Measurements from ENCODE around the gene STX19.
A peak's percentile ranks its signal among the peaks of the same experiment; 100 is the strongest.
"Not testable (repeated sequence)": the region's sequence is repeated elsewhere in the genome, so short reads cannot be mapped to it uniquely, and the experiment has no call there.

The STX19 gene, protein sequence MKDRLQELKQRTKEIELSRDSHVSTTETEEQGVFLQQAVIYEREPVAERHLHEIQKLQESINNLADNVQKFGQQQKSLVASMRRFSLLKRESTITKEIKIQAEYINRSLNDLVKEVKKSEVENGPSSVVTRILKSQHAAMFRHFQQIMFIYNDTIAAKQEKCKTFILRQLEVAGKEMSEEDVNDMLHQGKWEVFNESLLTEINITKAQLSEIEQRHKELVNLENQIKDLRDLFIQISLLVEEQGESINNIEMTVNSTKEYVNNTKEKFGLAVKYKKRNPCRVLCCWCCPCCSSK

DNA sequence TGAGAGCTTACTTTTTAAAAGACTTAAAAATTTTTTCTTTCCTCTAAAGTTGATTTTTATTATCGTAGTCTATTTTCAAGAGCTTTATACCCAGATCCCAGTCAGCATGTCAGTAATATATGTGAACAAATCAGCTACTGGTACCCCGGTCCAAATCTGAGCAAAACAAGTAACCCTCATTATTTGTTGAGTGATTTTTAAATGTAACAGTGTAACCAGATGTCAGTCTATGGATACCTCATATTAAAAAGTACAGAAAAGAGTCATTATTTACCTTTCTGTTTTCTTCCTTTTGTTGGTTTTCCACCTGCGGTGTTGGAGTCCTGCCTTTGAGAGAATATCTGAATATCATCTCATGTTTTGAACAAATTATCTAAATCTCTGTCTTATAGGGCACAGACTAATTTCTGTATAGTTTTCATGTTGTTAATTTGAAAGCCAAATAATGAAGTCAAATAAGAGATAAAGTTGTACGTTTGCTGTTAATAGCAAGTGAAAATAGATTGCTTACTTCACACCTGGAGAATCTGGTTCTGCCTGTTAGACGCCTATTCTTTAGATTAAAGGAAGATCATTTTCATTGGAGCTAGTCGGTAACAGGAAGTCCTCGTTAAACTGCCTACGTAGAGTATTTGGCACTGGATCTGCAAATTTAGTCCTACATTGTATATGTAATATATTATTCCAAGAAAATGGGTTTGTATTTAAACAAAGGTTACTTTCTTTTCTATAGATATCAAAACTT is at the start of gene STX19:
Gene STX19, minus strand, starts transcription at position 505 of the 745 bp plus-strand sequence. CDS start 13,328 bp downstream, outside the sequence.
- no peak for DNase-seq

DNA sequence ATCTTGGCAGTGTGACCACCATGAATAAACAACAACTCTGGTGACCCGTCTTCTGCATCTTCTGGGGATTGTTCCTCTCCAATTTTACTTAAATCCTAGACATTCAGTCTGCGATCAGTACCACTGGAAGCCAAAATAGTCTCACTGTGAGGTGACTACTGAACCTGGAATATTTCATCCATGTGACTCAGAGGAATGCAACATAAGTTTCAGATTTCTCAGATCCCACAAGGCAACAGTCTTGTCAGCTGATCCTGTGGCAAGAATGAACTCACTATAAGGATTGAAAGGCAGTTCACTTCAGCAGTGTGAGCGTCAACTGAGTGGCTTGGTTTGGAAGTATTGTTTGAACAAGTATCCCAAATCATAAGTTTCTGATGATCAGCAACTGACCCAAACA is 47.7 kb upstream of the STX19 start:
- no peak for DNase-seq

DNA sequence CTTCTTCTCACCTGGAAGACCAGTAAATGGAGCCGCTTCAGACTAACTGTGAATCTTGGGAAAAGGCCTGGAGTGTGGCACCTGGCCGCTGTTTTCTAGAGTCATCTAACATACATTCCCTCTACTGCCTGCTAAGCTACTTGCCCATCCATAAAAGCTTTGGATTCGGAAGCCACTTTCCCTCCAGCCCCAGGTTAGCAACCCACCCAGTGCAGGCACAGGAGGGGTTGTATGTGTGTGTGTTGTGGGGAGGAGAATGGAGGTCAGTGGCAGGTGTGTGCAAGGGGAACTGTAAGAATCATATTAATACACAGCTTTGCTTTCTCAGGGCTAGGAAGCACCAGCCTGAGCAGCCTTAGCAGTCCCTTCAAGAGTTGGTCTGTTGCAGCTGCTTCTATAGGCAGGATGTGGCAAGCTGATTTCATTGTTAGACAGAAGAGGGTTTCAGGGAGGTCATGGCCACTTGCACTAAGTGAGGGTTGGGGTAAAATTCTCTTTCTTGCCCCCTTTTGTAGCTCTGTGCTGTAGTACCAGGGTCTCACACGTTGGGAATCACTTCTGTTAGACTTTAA is 43.4 kb upstream of the STX19 start:
- no peak for DNase-seq

- no peak for DNase-seq
Measured at GRCh38 chr3:94070341-94070911, 42.0 kb upstream of the STX19 start.

GRCh38 chr3:94069194-94069813 is 40.9 kb upstream of the STX19 start:
- no peak for DNase-seq

DNA sequence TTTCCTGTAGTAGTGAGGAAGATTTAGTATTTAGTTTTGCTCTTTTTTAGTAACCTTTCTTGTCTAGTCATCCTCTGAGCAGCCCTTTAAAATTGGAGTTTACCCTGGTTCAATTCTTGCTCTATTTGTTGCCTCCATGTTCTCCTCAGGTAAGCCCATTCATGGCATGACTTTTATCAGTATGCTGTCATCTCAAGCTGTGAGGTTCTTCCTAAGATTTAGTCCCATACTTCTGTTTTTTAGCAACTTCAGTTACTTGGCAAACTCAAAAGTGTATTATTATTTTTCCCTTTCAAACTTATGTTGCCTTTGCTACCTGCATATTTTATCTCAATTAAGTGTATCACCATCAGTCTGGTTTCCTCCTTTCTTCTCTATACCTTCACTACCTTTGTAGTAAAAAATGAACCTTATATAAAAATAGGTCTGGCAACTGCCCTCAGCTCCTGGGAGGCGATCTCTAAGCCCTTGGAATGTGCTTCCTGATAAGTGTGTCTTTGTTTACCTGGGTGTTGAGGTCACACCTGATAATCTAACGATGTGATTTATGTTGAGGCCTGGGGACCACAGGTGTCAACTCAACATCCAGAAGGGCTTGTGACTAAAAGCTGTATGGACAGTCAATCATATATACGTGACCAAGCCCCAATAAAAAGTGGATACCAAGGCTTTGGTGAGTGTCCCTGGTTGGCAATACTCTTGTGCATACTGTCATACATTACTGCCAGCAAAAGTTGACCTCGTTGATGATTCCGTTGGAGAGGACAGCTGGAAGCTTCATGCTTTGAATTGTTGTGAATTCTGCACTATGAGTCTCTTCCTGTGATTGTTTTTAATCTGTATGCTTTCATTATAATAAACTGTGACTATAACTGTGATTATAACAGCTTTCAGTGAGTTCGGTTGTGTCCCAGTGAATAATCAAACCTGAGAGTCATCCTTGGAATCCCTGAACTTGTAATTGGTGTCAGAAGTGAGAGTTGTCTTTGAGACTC is 38.4 kb upstream of the STX19 start:
- no peak for DNase-seq

GRCh38 chr3:94065819-94066480 is 37.6 kb upstream of the STX19 start:
- DNase-seq, result no peak

DNA sequence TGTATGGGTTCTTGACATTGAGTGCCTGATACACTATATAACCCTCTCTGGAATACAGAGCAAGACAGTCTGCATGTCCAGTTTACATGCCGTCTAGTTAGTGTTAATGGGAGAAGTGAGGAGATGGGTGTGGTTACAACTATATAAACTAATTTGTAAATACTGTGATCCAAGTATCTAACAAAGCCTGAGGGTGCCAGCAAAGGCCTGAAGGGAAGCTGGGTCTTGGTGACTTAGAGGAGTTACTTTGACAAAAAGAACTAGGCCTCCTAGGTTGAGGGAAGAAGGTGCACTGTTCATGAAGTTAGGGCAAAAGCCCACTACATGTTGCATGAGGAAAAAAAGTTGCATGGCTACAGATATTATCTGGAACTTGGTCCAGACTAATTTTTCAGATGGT is 36.7 kb upstream of the STX19 start:
- no peak for DNase-seq

- DNase-seq, result no peak
Measured at GRCh38 chr3:94064243-94064860, 36.0 kb upstream of the STX19 start.

- no peak for DNase-seq
Measured at GRCh38 chr3:94063496-94064119, 35.2 kb upstream of the STX19 start.

- peak; percentile 88 for DNase-seq
Measured at GRCh38 chr3:94062513-94063404, 34.4 kb upstream of the STX19 start, which contains the start of the genes DHFR2 and NSUN3. TSS of gene DHFR2 (minus strand) at chr3:94062916. CDS start at chr3:94061511, 1,405 bp downstream. TSS of gene NSUN3 (plus strand) at chr3:94063061. CDS start at chr3:94063127, 66 bp downstream.

- no peak for DNase-seq
Measured at GRCh38 chr3:94061297-94061696, 32.9 kb upstream of the STX19 start.

DNA sequence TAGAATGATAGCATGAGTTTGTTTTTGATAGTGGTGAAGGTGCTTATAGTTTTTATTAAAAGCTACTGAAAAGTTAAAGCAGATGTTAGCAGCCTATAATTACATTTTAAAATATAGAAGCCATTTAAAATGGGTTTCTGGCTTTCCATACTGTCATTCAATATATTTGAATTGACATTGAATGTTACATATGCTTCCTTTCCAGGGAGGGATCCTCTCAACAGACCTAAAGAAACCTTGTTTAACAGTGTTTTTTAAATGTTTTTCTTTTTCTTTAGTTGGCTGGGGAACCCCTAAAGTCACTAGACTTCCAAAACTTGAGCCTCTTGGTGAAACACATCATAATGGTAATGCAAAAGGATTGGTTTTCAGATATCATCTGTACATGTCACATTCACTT is 22.1 kb upstream of the STX19 start:
- DNase-seq, result no peak

GRCh38 chr3:94049267-94049666 is 20.9 kb upstream of the STX19 start:
- DNase-seq, result no peak

DNA sequence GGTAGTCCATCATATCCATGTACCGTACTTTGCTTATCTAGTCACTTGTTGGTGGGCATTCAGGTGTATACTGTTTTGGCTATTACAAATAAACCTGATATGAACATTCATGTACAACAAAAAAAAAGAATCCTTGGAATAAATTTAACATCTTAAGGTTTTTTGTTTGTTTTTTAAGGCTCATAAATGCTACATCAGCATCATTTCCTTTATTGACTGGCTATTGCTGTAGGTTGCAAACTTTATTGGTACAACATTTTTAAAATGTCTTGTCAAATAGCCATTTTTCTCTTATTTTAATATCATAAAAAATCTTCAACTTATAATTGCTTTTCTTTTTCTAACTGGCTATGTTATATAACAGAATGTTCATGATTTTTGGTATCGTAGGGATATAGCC is 18.1 kb upstream of the STX19 start:
- DNase-seq, result no peak

DNA sequence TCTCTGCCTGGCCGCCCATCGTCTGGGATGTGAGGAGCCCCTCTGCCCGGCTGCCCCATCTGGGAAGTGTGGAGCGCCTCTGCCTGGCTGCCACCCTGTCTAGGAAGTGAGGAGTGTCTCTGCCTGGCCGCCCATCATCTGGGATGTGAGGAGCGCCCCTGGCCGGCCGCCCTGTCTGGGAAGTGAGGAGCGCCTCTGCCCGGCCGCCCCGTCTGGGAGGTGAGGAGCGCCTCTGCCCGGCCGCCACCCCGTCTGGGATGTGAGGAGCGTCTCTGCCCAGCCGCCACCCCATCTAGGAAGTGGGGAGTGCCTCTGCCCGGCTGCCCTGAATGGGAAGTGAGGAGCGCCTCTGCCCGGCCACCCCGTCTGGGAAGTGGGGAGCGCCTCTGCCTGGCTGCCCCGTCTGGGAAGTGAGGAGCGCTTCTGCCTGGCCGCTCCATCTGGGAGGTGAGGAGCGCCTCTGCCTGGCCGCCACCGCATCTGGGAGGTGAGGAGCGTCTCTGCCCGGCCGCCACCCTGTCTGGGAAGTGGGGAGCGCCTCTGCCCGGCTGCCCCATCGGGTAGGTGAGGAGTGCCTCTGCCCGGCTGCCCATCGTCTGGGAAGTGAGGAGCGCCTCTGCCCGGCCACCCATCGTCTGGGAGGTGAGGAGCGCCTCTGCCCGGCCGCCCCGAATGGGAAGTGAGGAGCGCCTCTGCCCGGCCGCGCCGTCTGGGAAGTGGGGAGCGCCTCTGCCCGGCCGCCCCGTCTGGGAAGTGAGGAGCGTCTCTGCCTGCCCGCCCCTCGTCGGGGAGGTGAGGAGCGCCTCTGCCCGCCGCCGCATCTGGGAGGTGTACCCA is 15.9 kb upstream of the STX19 start:
- not testable (repeated sequence) for DNase-seq

- no peak for DNase-seq
Measured at GRCh38 chr3:94043285-94043684, 14.9 kb upstream of the STX19 start.

GRCh38 chr3:94036909-94037507 is 8.6 kb upstream of the STX19 start:
- DNase-seq, result no peak

Measured in KG1 (cell line).